KMS-11 (cell line): ENCODE results near the gene GRM7.

Source experiments
- H2AFZ ChIP-seq: fragments of 200-600 bp; sonication (generic); 2 replicates; pipeline ENCODE4 v1.6.1; 2016; ENCODE audit warnings: antibody characterized with exemption, mixed run types, low read depth
- H3K27ac ChIP-seq: fragments of 200-600 bp; sonication (generic); 2 replicates; pipeline ENCODE4 v1.6.1; 2016; ENCODE audit warnings: mild to moderate bottlenecking, mixed run types
- H3K27me3 ChIP-seq: fragments of 200-600 bp; sonication (generic); 2 replicates; pipeline ENCODE4 v1.6.1; 2017; ENCODE audit warnings: mild to moderate bottlenecking, low read depth, mixed run types, moderate library complexity; ENCODE audit not compliant: insufficient read depth
- H3K36me3 ChIP-seq: fragments of 200-600 bp; sonication (generic); 2 replicates; pipeline ENCODE4 v1.6.1; 2017; ENCODE audit warnings: mild to moderate bottlenecking, mixed run types; ENCODE audit not compliant: insufficient read depth
- H3K4me1 ChIP-seq: fragments of 200-600 bp; sonication (generic); 2 replicates; pipeline ENCODE4 v1.6.1; 2016; ENCODE audit warnings: mild to moderate bottlenecking, low read depth, mixed run types; ENCODE audit not compliant: poor library complexity, severe bottlenecking
- H3K4me2 ChIP-seq: fragments of 200-600 bp; sonication (generic); 2 replicates; pipeline ENCODE4 v1.7.0; 2016; ENCODE audit warnings: mild to moderate bottlenecking, mixed run types
- H3K4me3 ChIP-seq: fragments of 200-600 bp; sonication (generic); IDR thresholded peaks from 2 replicates; pipeline ENCODE4 v1.6.1; 2017; ENCODE audit warnings: low read depth, low read length, mixed read lengths; ENCODE audit not compliant: insufficient read depth
- H3K79me2 ChIP-seq: fragments of 200-600 bp; sonication (generic); 2 replicates; pipeline ENCODE4 v1.6.1; 2016; ENCODE audit warnings: low read depth, mixed run types; ENCODE audit not compliant: insufficient read depth
- H3K9ac ChIP-seq: fragments of 200-600 bp; sonication (generic); 2 replicates; pipeline ENCODE4 v1.6.1; 2016; ENCODE audit warnings: mild to moderate bottlenecking, mixed run types
- H4K20me1 ChIP-seq: fragments of 200-600 bp; sonication (generic); 2 replicates; pipeline ENCODE4 v1.6.1; 2016; ENCODE audit warnings: mild to moderate bottlenecking, mixed run types; ENCODE audit not compliant: insufficient read depth
- TF ChIP-seq, protein P1 (sequence below): fragments of 200-600 bp; sonication (generic); conservative IDR thresholded peaks from 2 replicates; pipeline ENCODE4 v1.6.1; 2017; ENCODE audit warnings: low read depth, mild to moderate bottlenecking, antibody characterized with exemption, low read length, moderate library complexity, mixed read lengths

The GRM7 gene

GRCh38 chr3:7707187-7707586 is 846.3 kb downstream of the GRM7 start:
- no peak overlapping the region for H3K9ac ChIP-seq
- no peaks in the 10 kb centered on the region for H4K20me1 ChIP-seq
- no peak overlapping the region for H3K4me3 ChIP-seq
- H3K27ac ChIP-seq, result no peak overlapping the region
- no peaks in the 10 kb centered on the region for H3K27me3 ChIP-seq
- H2AFZ ChIP-seq, result no peak overlapping the region
- no peaks in the 10 kb centered on the region for H3K4me1 ChIP-seq
- TF ChIP-seq, protein P1, sequence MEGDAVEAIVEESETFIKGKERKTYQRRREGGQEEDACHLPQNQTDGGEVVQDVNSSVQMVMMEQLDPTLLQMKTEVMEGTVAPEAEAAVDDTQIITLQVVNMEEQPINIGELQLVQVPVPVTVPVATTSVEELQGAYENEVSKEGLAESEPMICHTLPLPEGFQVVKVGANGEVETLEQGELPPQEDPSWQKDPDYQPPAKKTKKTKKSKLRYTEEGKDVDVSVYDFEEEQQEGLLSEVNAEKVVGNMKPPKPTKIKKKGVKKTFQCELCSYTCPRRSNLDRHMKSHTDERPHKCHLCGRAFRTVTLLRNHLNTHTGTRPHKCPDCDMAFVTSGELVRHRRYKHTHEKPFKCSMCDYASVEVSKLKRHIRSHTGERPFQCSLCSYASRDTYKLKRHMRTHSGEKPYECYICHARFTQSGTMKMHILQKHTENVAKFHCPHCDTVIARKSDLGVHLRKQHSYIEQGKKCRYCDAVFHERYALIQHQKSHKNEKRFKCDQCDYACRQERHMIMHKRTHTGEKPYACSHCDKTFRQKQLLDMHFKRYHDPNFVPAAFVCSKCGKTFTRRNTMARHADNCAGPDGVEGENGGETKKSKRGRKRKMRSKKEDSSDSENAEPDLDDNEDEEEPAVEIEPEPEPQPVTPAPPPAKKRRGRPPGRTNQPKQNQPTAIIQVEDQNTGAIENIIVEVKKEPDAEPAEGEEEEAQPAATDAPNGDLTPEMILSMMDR, result no peak
- no peak overlapping the region for H3K4me2 ChIP-seq
- H3K79me2 ChIP-seq, result no peaks in the 10 kb centered on the region
- no peaks in the 10 kb centered on the region for H3K36me3 ChIP-seq

GRCh38 chr3:7709376-7710082 is 848.6 kb downstream of the GRM7 start:
- H3K27ac ChIP-seq, result no peak overlapping the region
- H3K4me2 ChIP-seq, result no peak overlapping the region
- no peak overlapping the region for H3K9ac ChIP-seq
- H4K20me1 ChIP-seq, result no peaks in the 10 kb centered on the region
- H3K36me3 ChIP-seq, result no peaks in the 10 kb centered on the region
- no peaks in the 10 kb centered on the region for H3K4me1 ChIP-seq
- TF ChIP-seq, protein P1, result no peak
- no peaks in the 10 kb centered on the region for H3K79me2 ChIP-seq
- H2AFZ ChIP-seq, result no peak overlapping the region
- no peak overlapping the region for H3K4me3 ChIP-seq
- H3K27me3 ChIP-seq, result no peaks in the 10 kb centered on the region

DNA sequence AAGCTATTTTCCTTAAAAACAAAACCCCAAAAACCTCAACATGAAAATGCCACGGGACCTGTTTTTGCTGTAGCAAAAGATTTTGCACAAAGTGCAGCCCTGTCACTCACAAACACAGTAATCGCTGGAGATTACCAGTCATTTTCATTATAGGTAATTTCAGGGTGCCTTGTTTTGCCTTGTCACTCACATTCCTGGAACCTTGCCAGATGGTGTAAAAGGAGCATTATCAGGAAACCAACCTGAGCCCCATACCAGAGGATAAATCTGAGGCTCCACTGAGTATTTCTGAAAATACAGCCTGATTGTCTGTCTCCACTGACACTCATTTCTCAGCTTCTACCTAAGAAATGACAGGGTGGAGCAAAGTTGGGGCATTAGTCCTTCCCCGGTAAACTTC is 849.4 kb downstream of the GRM7 start:
- Histone ChIP-seq H3K36me3 (no peaks in the 10 kb centered on the region), H3K4me2 (no peak overlapping the region), H3K27me3 (no peaks in the 10 kb centered on the region), H3K4me1 (no peaks in the 10 kb centered on the region), H3K4me3 (no peak overlapping the region), H2AFZ (no peak overlapping the region), H3K79me2 (no peaks in the 10 kb centered on the region), H3K27ac (no peak overlapping the region), H3K9ac (no peak overlapping the region), H4K20me1 (no peaks in the 10 kb centered on the region)
- TF ChIP-seq, protein P1, result no peak

DNA sequence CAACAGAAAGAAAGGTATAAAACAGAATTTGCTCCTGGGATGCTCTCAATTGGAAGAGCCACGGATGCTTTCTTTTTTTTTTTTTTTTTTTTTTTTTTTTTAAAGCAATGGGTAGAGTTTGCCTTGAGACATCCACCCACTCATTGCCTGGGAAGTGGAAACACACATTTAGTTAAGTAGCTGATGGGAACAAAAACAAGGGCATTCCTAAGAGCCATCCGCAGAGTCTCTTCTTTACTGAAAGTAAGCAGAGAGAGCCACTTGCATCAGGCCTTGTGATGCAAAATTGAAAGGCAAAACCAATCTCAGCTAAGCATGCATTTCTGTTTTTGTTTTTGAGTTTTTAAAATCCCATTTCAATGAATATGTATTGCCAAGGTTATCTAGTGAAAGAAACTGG is 852.8 kb downstream of the GRM7 start:
- Histone ChIP-seq H3K27ac (no peak overlapping the region), H3K79me2 (no peaks in the 10 kb centered on the region), H3K36me3 (no peaks in the 10 kb centered on the region), H3K4me1 (no peaks in the 10 kb centered on the region), H2AFZ (no peak overlapping the region), H3K9ac (no peak overlapping the region), H3K4me3 (no peak overlapping the region), H3K27me3 (no peaks in the 10 kb centered on the region), H4K20me1 (no peaks in the 10 kb centered on the region), H3K4me2 (no peak overlapping the region)
- TF ChIP-seq, protein P1, result no peak
